Activated CD8-positive, alpha-beta memory T cell treated with anti-CD3 and anti-CD28 coated beads for 48 hours (primary cell): Measurements from ENCODE around the gene SRGAP1.

ENCODE experiments used
- DNase-seq, 3 experiments: peaks; one replicate each; pipeline ENCODE4 v3.0.0-alpha.2; 2020; ENCODE audit warnings: low read depth in 2 of 3, low spot score in 2 of 3

The SRGAP1 gene

GRCh38 chr12:63931703-63932102, 87.2 kb downstream of the SRGAP1 start:
- DNase-seq = no peak

GRCh38 chr12:63934936-63935335, 90.4 kb downstream of the SRGAP1 start:
- no peak for DNase-seq

- no peak for DNase-seq
Observed at GRCh38 chr12:63935361-63935760, 90.9 kb downstream of the SRGAP1 start.

GRCh38 chr12:63937378-63938316, 93.1 kb downstream of the SRGAP1 start:
- DNase-seq = no peak

GRCh38 chr12:63940310-63941005, 96.0 kb downstream of the SRGAP1 start:
- no peak for DNase-seq

GRCh38 chr12:63941166-63941800, 96.8 kb downstream of the SRGAP1 start:
- DNase-seq = no peak

- DNase-seq = no peak
Observed at GRCh38 chr12:63941879-63942278, 97.4 kb downstream of the SRGAP1 start.

GRCh38 chr12:63942464-63943241, 98.2 kb downstream of the SRGAP1 start:
- DNase-seq = no peak

- DNase-seq = no peak
Observed at GRCh38 chr12:63944034-63944579, 99.6 kb downstream of the SRGAP1 start.

- no peak for DNase-seq
Observed at GRCh38 chr12:63944586-63945228, 100.2 kb downstream of the SRGAP1 start.

GRCh38 chr12:63945777-63946176, 101.3 kb downstream of the SRGAP1 start:
- DNase-seq = no peak

- no peak for DNase-seq
Observed at GRCh38 chr12:63948211-63948610, 103.7 kb downstream of the SRGAP1 start.

- no peak for DNase-seq
Observed at GRCh38 chr12:63949902-63950301, 105.4 kb downstream of the SRGAP1 start.

- DNase-seq = no peak
Observed at GRCh38 chr12:63952995-63953394, 108.5 kb downstream of the SRGAP1 start.

- DNase-seq = no peak
Observed at GRCh38 chr12:63955831-63956666, 111.5 kb downstream of the SRGAP1 start.

- DNase-seq = no peak
Observed at GRCh38 chr12:63957496-63957895, 113.0 kb downstream of the SRGAP1 start.

GRCh38 chr12:63958876-63959580, 114.5 kb downstream of the SRGAP1 start:
- DNase-seq = no peak

- no peak for DNase-seq
Observed at GRCh38 chr12:63961048-63961447, 116.5 kb downstream of the SRGAP1 start.

- DNase-seq = no peak
Observed at GRCh38 chr12:63961543-63961942, 117.0 kb downstream of the SRGAP1 start.
